Peyer's patch (tissue), 4 donors: ENCODE data around the gene LRFN5.
"Not testable (repeated sequence)": the region's sequence is repeated elsewhere in the genome, so short reads cannot be mapped to it uniquely, and the experiment has no call there.

Experiments
- CTCF ChIP-seq, 6 experiments: fragments of 450-650 bp in 4 of 6; fragments of 200-600 bp in 2 of 6; sonication (generic) in 1 of 6; IDR thresholded peaks; one replicate each; pipeline ENCODE4 v1.5.1; 2017 to 2019; ENCODE audit warnings: antibody characterized with exemption in 6 of 6, mild to moderate bottlenecking in 3 of 6, moderate library complexity in 1 of 6
- POLR2A ChIP-seq, 2 donors: fragments of 450-650 bp; IDR thresholded peaks; one replicate each; pipeline ENCODE4 v1.5.1; 2017; ENCODE audit warnings: antibody characterized with exemption in 2 of 2, mild to moderate bottlenecking in 2 of 2, moderate library complexity in 2 of 2

GRCh38 chr14:41750575-41750974, 143.9 kb downstream of the LRFN5 start:
- not testable (repeated sequence) for TF ChIP-seq CTCF, POLR2A (IDR thresholded peaks at IDR 0.05)
